Thyroid gland (tissue), 4 donors: ENCODE data around the gene FAM222A. TPM values are rescaled to one million over a fixed set of nuclear protein-coding genes. Genes with fewer than 3 reads are reported as not detected.

ENCODE experiments used
- DNase-seq, 2 donors: peaks; one replicate each; pipeline ENCODE4 v3.0.0-alpha.2; 2019
- H3K27ac ChIP-seq, 3 donors: fragments of 200-600 bp; sonication (generic); 1 replicate in 2 of 3; 2 replicates in 1 of 3; pipeline ENCODE4 v1.5.1; 2016 to 2019; ENCODE audit warnings: mild to moderate bottlenecking in 1 of 3, moderate library complexity in 1 of 3
- H3K27me3 ChIP-seq: fragments of 200-600 bp; sonication (generic); one replicate; pipeline ENCODE4 v1.5.1; 2019
- H3K36me3 ChIP-seq, 2 donors: fragments of 200-600 bp; sonication (generic); one replicate each; pipeline ENCODE4 v1.5.1; 2016 to 2019
- H3K4me1 ChIP-seq, 2 donors: fragments of 200-600 bp; sonication (generic); one replicate each; pipeline ENCODE4 v1.5.1; 2017 to 2019
- H3K4me3 ChIP-seq, 3 donors: fragments of 200-600 bp; sonication (generic); replicated peaks in 1 of 3; 1 replicate in 2 of 3; 2 replicates in 1 of 3; pipeline ENCODE4 v1.5.1; 2016; ENCODE audit warnings: mild to moderate bottlenecking in 1 of 3
- H3K9me3 ChIP-seq: fragments of 200-600 bp; sonication (generic); one replicate; pipeline ENCODE4 v1.5.1; 2017
- CTCF ChIP-seq, 6 experiments: fragments of 200-600 bp in 3 of 6; fragments of 450-650 bp in 3 of 6; sonication (generic) in 3 of 6; IDR thresholded peaks; one replicate each; pipeline ENCODE4 v1.5.1; 2016 to 2019; ENCODE audit warnings: antibody characterized with exemption in 6 of 6, mild to moderate bottlenecking in 2 of 6, inconsistent platforms in 1 of 6, moderate library complexity in 1 of 6
- POLR2A ChIP-seq, 2 donors: fragments of 450-650 bp; IDR thresholded peaks; one replicate each; pipeline ENCODE4 v1.6.1; 2017; ENCODE audit warnings: antibody characterized with exemption in 2 of 2, mild to moderate bottlenecking in 2 of 2, moderate library complexity in 1 of 2
- WGBS, 2 donors: methylation state at CpG; one replicate each; pipeline ENCODE4 v1.1.5; 2017; 5-methylcytosine and 5-hydroxymethylcytosine counted together
- intact Hi-C: fragments of 100-400 bp; cut with DNase I; formaldehyde crosslinking; loops from one replicate; pipeline ENCODE4 v1.15.1; 2023
- total RNA-seq, 4 donors: library from RNA; depleted of rRNA; stranded (reverse); fragments of >200 nt; gene quantifications; one replicate each; pipeline ENCODE4 v1.2.3, GENCODE V29; 2016

The FAM222A gene
- total RNA-seq, 4 donors from 2014 or later, result 1.3 to 3.8 (median 1.9) TPM

GRCh38 chr12:109766251-109766778 is 52.7 kb downstream of the FAM222A start:
- intact Hi-C loops, result no loop called here
- Histone ChIP-seq H3K4me1 (no peaks in the 10 kb centered on the region), H3K4me3 (no peak overlapping the region), H3K9me3 (no peaks in the 10 kb centered on the region), H3K27ac (no peak overlapping the region), H3K36me3 (no peaks in the 10 kb centered on the region), H3K27me3 (no peaks in the 10 kb centered on the region)
- DNase-seq, result no peak
- TF ChIP-seq CTCF (IDR thresholded peaks at IDR 0.05), result no peak
- TF ChIP-seq POLR2A (IDR thresholded peaks at IDR 0.05), result no peak
- 72 to 79% methylated on average over 11 to 12 of the region's 12 CpGs for WGBS, 2 donors

- no peak overlapping the region for H3K27ac ChIP-seq
- WGBS, 2 donors, result 87 to 92% methylated on average over 4 of the region's 4 CpGs
- no peak for DNase-seq
- no peaks in the 10 kb centered on the region for H3K36me3 ChIP-seq
- no peak overlapping the region for H3K4me3 ChIP-seq
- no peak for TF ChIP-seq CTCF (IDR thresholded peaks at IDR 0.05)
- no peak for TF ChIP-seq POLR2A (IDR thresholded peaks at IDR 0.05)
- no peaks in the 10 kb centered on the region for H3K27me3 ChIP-seq
- no peaks in the 10 kb centered on the region for H3K4me1 ChIP-seq
- H3K9me3 ChIP-seq, result no peaks in the 10 kb centered on the region
- intact Hi-C loops, result no loop called here
These were observed 53.8 kb downstream of the FAM222A start for GRCh38 chr12:109767456-109767855.

GRCh38 chr12:109767991-109768900 is 54.6 kb downstream of the FAM222A start:
- H3K4me1 ChIP-seq, result peaks cover 0 to 3% of the 10 kb centered on the region in 2 donors
- H3K27me3 ChIP-seq, result no peaks in the 10 kb centered on the region
- 96 to 98% methylated on average over 35 to 49 of the region's 54 CpGs for WGBS, 2 donors
- TF ChIP-seq CTCF (IDR thresholded peaks at IDR 0.05) (no peak), POLR2A (IDR thresholded peaks at IDR 0.05) (no peak)
- no peak for DNase-seq
- intact Hi-C loops, result no loop called here
- no peak overlapping the region for H3K4me3 ChIP-seq
- no peaks in the 10 kb centered on the region for H3K9me3 ChIP-seq
- no peak overlapping the region for H3K27ac ChIP-seq
- H3K36me3 ChIP-seq, result no peaks in the 10 kb centered on the region

- DNase-seq, result no peak
- intact Hi-C loops, result no loop called here
- TF ChIP-seq POLR2A (IDR thresholded peaks at IDR 0.05), result no peak
- no peak for TF ChIP-seq CTCF (IDR thresholded peaks at IDR 0.05)
- Histone ChIP-seq H3K27ac (no peak overlapping the region), H3K9me3 (no peaks in the 10 kb centered on the region), H3K36me3 (no peaks in the 10 kb centered on the region), H3K27me3 (no peaks in the 10 kb centered on the region), H3K4me3 (no peak overlapping the region), H3K4me1 (peaks cover 0 to 8% of the 10 kb centered on the region in 2 donors)
- WGBS, 2 donors, result 83 to 95% methylated on average over 12 to 26 of the region's 38 CpGs
These were observed 55.5 kb downstream of the FAM222A start for GRCh38 chr12:109768901-109769670.
